OCI-LY7 (cell line): ENCODE measurements around the gene CTSA. TPM values are rescaled to one million over a fixed set of nuclear protein-coding genes. Genes with fewer than 3 reads are reported as not detected.

Experiments used
- BruUV-seq: library from RNA; stranded (reverse); fragments of 400-500 nt; replicated peaks from 2 replicates; lab custom pipeline; 2021; lab: Mats Ljungman, UMichigan
- CTCF ChIA-PET: fragments of 300-600 bp; sonication (Branson Sonifier 250); formaldehyde crosslinking; loops from one replicate; lab custom pipeline; 2022; ENCODE audit warnings: antibody characterized with exemption; ENCODE audit not compliant: unreplicated experiment; lab: Charles Lee
- POLR2A ChIA-PET: fragments of 300-600 bp; sonication (Branson Sonifier 250); formaldehyde crosslinking; loops from one replicate; lab custom pipeline; 2022; ENCODE audit warnings: antibody characterized with exemption; lab: Charles Lee
- DNase-seq: peaks from one replicate; pipeline ENCODE4 v3.0.0-alpha.2; 2015; ENCODE audit warnings: low spot score
- H2AFZ ChIP-seq: fragments of 200-600 bp; sonication (generic), shearing (Covaris generic); 2 replicates; pipeline ENCODE4 v1.6.1; 2014; ENCODE audit warnings: mild to moderate bottlenecking, antibody characterized with exemption, low read length, moderate library complexity
- H3K27ac ChIP-seq: fragments of 200-600 bp; sonication (generic); 2 replicates; pipeline ENCODE4 v1.5.1; 2014; ENCODE audit warnings: mixed run types, low read depth, mild to moderate bottlenecking, moderate library complexity, low read length, inconsistent platforms; ENCODE audit not compliant: poor library complexity, severe bottlenecking
- H3K36me3 ChIP-seq: fragments of 200-600 bp; sonication (generic); 2 replicates; pipeline ENCODE4 v1.6.1; 2014; ENCODE audit warnings: mild to moderate bottlenecking, antibody characterized with exemption, low read length, moderate library complexity, mixed read lengths; ENCODE audit not compliant: insufficient read depth
- H3K4me1 ChIP-seq: fragments of 200-600 bp; sonication (generic); 2 replicates; pipeline ENCODE4 v1.5.1; 2014; ENCODE audit warnings: mild to moderate bottlenecking, low read length; ENCODE audit not compliant: insufficient read depth, poor library complexity, severe bottlenecking
- H3K4me2 ChIP-seq: fragments of 200-600 bp; sonication (generic); 2 replicates; pipeline ENCODE4 v1.6.1; 2014; ENCODE audit warnings: mild to moderate bottlenecking, low read length
- H3K4me3 ChIP-seq: fragments of 200-600 bp; sonication (generic); 2 replicates; pipeline ENCODE4 v1.5.1; 2014; ENCODE audit warnings: mild to moderate bottlenecking, low read depth, low read length; ENCODE audit not compliant: poor library complexity, severe bottlenecking
- H3K79me2 ChIP-seq: fragments of 200-600 bp; sonication (generic); 2 replicates; pipeline ENCODE4 v1.6.1; 2016; ENCODE audit warnings: low read depth, mild to moderate bottlenecking, low read length, moderate library complexity, mixed read lengths; ENCODE audit not compliant: insufficient read depth
- H3K9me2 ChIP-seq: fragments of 200-600 bp; sonication (generic); 2 replicates; pipeline ENCODE4 v1.6.1; 2016; ENCODE audit warnings: mild to moderate bottlenecking, low read length, mixed read lengths; ENCODE audit not compliant: insufficient read depth
- H3K9me3 ChIP-seq: fragments of 200-600 bp; sonication (generic); 2 replicates; pipeline ENCODE4 v1.6.1; 2014; ENCODE audit warnings: mild to moderate bottlenecking, mixed run types, low read length, mixed read lengths
- H4K20me1 ChIP-seq: fragments of 200-600 bp; sonication (generic); 2 replicates; pipeline ENCODE4 v1.6.1; 2014; ENCODE audit warnings: mild to moderate bottlenecking, antibody characterized with exemption, low read length, moderate library complexity, mixed read lengths; ENCODE audit not compliant: insufficient read depth
- CTCF ChIP-seq: fragments of 200-600 bp; sonication (generic); conservative IDR thresholded peaks from 2 replicates; pipeline ENCODE4 v1.5.1; 2014; ENCODE audit warnings: mild to moderate bottlenecking, antibody characterized with exemption, low read length, moderate library complexity, mixed read lengths
- EZH2phosphoT487 ChIP-seq: fragments of 200-600 bp; sonication (generic); IDR thresholded peaks from 2 replicates; pipeline ENCODE4 v1.6.1; 2018; ENCODE audit warnings: low read depth, borderline replicate concordance, mild to moderate bottlenecking, mixed run types, antibody characterized with exemption, low read length, moderate library complexity, mixed read lengths
- intact Hi-C: fragments of 100-400 bp; cut with micrococcal nuclease; formaldehyde crosslinking; loops from one replicate; pipeline ENCODE4 v1.10.0; 2022; ENCODE audit not compliant: unreplicated experiment
- total RNA-seq, 2 experiments: library from RNA; depleted of rRNA in 1 of 2; stranded (reverse); fragments of >200 nt in 1 of 2; shearing (Covaris generic) in 1 of 2; gene quantifications; 2 replicates each; pipeline ENCODE4 v1.2.3, GENCODE V29; 2014 to 2022

CTSA gene
- total RNA-seq, 2 experiments from 2014 or later: 27.1 to 36.4 TPM

GRCh38 chr20:45921337-45922189 is 30.4 kb downstream of the CTSA start:
- ChIA-PET POLR2A (interaction anchor here (0.7 to 1.0 kb wide), 3 partner anchors 11 to 505 kb away, joined by 3 to 5 read pairs (median 3); no protein-coding TSS in a partner anchor), CTCF (no interaction called here)
- H3K9me3 ChIP-seq: no peaks in the 10 kb centered on the region
- no peak overlapping the region for H3K27ac ChIP-seq
- BruUV-seq: no TSS peak
- no peak for TF ChIP-seq CTCF
- no peak for TF ChIP-seq EZH2phosphoT487
- H3K4me1 ChIP-seq: no peaks in the 10 kb centered on the region
- H3K79me2 ChIP-seq: no peaks in the 10 kb centered on the region
- H3K36me3 ChIP-seq: no peaks in the 10 kb centered on the region
- no peaks in the 10 kb centered on the region for H4K20me1 ChIP-seq
- H2AFZ ChIP-seq: no peak overlapping the region
- intact Hi-C loops: no loop called here
- H3K9me2 ChIP-seq: no peaks in the 10 kb centered on the region
- no peak overlapping the region for H3K4me3 ChIP-seq
- no peak for DNase-seq
- no peak overlapping the region for H3K4me2 ChIP-seq

GRCh38 chr20:45924391-45925261 is 33.5 kb downstream of the CTSA start:
- Histone ChIP-seq H3K4me3 (no peak overlapping the region), H4K20me1 (no peaks in the 10 kb centered on the region), H3K9me3 (no peaks in the 10 kb centered on the region), H3K9me2 (no peaks in the 10 kb centered on the region), H3K4me1 (no peaks in the 10 kb centered on the region), H3K36me3 (no peaks in the 10 kb centered on the region), H3K4me2 (no peak overlapping the region), H3K27ac (no peak overlapping the region), H2AFZ (no peak overlapping the region), H3K79me2 (no peaks in the 10 kb centered on the region)
- BruUV-seq: no TSS peak
- TF ChIP-seq CTCF: no peak
- TF ChIP-seq EZH2phosphoT487: no peak
- no peak for DNase-seq
- intact Hi-C loops: no loop called here
- ChIA-PET CTCF (no interaction called here), POLR2A (interaction anchor here (0.9 kb wide), 1 partner anchor 44 kb away, joined by 3 read pairs; the partner anchor contains the start of gene ZSWIM1)
